ENCODE data around the gene EYS.

The EYS gene

GRCh38 chr6:64310214-64310613 lies 1396.8 kb downstream of the EYS start:
- no peak for DNase-seq (ENCODE audit: low read depth in 2 of 2)

GRCh38 chr6:64301307-64302236 lies 1405.5 kb downstream of the EYS start:
- DNase-seq (ENCODE audit: low read depth in 2 of 2): no peak

DNA sequence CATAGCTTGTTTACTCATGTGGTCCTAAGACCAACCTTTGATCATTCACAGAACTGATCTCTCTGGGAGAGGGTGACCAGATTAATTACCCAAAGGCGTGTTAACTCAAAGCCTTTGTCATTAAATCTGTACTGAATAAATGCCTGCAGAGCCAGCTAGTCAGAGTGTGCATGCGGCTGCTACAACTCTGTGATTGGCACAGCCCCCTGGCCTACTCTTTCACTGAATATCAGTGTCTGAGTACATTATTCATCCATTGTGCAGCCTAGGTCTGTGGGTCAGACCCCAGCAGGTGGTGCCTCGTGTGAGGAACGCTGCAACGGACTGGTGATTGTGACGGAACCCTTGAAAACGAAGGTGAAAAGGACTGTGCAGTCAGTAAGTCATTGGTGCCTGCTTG lies 1407.8 kb downstream of the EYS start:
- DNase-seq (ENCODE audit: low read depth in 2 of 2): no peak

- no peak for DNase-seq (ENCODE audit: low read depth in 2 of 2)
Observed at GRCh38 chr6:64294034-64294433, 1413.0 kb downstream of the EYS start.

DNA sequence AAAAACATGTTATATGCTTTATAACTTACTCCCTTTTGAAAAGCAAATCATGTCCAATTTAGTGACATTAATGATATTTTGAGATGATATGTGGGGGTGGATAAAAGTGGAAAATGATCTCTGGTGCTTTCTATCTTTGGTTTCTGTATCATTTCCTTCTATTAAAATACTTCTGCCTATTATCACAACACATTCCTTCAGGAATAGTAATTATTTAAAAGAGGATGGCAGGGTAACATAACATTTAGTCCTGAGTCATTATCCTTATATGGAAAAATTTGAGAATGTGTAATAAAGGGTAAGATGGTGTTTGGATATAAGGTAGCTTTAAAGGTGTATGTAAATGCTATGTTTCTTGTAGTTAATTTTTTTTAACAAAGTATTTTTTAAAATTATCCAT lies 1413.7 kb downstream of the EYS start:
- DNase-seq (ENCODE audit: low read depth in 2 of 2): no peak

GRCh38 chr6:64290867-64291266 lies 1416.2 kb downstream of the EYS start:
- DNase-seq (ENCODE audit: low read depth in 2 of 2): no peak

DNA sequence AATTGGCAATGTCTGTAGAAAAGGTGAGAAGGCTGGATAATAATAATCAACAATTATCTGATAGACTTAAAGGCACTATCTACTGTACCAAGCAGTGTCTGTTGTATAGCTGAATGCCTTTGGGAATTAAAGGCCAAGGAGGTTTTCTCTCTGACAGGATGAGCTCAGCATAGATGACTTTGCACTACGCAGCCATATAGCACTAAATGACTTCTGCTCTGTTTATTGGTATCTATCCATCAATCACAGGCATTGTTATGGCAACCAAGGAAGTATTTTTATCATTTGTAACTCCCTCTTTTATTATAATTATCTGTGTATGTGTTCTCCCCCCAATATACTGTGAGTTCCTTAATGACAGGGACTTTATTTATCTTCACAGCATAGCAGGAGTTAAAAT lies 1417.1 kb downstream of the EYS start:
- DNase-seq (ENCODE audit: low read depth in 2 of 2): no peak

DNA sequence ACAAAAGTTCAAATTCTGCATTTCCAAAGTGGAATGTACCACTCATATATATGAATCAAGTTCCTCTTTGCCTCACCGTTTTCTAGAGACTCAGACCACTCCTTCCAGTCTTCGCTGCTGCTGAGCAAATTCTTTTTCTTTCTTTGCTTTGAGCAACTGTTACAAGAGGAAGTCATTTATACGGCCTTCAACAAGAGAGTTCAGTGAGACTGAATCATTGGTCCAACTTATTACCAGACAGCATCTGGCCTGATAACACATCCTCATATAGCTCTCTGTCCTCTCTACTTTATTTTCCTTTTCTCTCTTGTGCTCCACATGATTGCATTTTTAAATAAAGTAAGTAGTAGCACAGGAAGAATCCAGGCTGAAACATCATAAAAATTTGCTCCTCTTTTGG lies 1418.7 kb downstream of the EYS start:
- no peak for DNase-seq (ENCODE audit: low read depth in 2 of 2)

GRCh38 chr6:64281167-64281566 lies 1425.9 kb downstream of the EYS start:
- DNase-seq (ENCODE audit: low read depth in 2 of 2): no peak

DNA sequence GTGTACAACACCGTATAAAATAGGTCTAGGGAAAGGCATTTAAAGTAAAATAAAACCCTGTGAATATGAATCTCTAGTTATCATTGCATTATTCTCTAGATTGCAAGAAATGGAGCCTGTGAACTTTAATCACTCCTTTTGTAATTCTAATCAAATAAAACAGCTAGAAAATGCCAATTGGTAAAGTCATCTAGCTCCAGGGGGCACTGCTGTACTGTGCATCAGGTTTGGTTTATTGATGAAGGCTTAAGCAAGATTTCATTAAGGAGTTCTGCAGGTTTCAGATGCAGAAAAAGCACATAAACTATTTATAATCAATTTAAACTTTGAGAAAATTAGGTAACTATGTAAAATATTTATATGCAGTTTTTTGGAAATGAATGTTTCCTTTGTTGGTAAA lies 1426.5 kb downstream of the EYS start:
- no peak for DNase-seq (ENCODE audit: low read depth in 2 of 2)

DNA sequence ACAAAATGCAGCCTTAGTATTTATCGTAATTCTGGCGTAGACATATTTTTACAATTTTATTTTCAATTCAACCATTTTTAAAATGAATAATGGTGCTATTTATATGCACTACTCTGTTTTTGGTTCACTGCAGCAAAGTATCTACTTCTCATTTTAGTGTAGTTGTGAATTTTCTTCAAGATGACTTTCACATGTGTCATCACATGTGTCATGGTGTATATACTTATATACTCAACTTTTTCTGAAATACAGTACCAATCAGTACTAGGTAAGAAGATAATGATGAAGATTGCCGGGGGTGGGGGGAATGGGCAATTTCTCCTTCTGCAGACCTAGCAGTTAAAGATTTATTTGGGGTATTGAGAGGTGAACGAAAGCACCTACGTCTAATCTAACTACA lies 1436.9 kb downstream of the EYS start:
- no peak for DNase-seq (ENCODE audit: low read depth in 2 of 2)

GRCh38 chr6:64266351-64266821 lies 1440.6 kb downstream of the EYS start:
- DNase-seq (ENCODE audit: low read depth in 2 of 2): no peak

DNA sequence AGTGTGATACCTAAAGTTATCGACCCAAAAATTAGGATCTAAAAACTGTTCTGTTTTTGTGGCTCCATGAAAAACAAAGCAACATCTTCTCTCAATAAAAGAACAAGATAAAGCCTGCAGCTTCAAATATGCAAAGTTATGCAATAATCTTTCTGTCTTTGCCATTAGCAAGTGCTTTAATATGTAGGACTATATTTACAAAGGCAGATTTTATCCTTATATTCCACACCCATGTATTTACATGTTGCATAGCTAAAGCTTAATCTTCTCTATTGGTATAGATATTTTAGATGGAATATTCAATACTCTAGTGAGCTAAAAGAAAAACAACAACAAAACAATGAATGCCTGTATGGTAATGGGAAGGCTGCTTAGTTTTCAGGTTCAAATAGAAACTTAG lies 1443.2 kb downstream of the EYS start:
- no peak for DNase-seq (ENCODE audit: low read depth in 2 of 2)

DNA sequence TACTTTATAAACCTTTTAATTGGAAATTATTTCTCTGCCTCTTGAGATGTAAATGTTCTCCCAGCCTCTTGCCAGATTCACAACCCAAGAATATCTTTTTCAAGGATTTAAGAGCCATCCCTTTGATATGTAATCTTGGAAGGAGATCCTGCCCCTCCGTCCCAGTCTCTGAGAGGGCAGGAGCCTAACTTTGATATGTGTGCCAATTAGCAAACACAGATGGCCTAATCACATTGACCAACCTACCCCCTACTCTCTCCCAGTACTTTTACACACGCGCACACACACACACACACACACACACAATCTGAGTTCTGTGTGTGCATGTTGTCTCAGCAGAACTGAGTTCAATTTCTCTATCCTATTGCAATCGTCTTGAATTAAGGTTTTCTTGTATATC lies 1447.7 kb downstream of the EYS start:
- no peak for DNase-seq (ENCODE audit: low read depth in 2 of 2)

DNA sequence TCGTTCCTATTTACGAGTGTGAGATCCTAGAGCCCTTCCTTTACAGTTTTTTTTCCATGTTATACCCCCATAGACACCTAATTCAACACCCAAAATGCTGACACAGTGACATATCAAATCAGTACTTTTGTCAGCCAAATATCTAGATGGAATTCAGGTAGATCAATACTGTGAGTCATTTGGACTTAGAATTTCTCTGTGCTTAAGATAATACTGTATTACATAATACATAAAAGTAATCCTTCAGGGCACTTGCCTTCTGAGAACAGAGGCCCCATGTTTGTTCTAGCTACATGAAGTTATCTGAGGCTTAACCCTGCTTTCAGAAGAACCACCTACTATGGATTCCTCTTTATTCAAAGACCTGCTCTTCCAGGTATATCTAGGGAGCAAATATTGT lies 1448.3 kb downstream of the EYS start:
- DNase-seq (ENCODE audit: low read depth in 2 of 2): no peak

DNA sequence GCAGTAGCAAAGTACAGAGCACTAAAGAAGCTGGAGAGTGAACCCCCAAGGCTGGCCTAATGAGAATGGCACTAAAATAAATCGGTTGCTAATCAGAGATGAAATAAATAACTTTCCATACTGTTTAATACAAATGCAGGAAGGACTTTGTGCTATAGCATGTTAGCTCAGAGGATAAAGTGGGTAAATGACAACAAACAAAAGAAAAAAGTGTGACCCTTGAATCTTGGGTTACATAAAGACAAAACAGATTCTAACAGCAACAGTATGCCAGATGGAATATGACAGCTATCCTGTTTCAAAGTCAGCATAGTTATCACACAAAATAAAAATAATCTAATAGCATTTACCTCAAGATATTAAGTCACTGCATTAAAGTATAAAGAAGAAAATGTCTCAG lies 1448.7 kb downstream of the EYS start:
- DNase-seq (ENCODE audit: low read depth in 2 of 2): no peak

GRCh38 chr6:64257586-64257985 lies 1449.4 kb downstream of the EYS start:
- DNase-seq (ENCODE audit: low read depth in 2 of 2): no peak

DNA sequence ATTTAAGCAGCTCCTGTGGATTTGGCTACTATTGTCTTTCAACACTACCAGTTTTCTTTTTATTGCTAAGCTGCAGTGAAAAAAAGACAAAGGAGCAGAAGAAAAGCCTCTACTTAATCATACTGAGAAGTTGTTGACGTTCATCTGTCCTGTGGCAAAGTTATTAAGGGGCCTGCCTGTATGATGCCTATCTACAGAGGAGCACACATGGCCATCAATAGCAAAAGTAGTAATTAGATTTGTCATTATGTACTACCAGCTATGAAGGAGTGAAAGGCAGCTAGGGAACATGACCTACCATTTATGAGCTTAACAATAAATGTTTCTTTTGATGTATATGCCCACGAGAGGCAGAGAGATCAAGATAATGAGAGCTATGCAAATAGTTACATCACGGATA lies 1450.5 kb downstream of the EYS start:
- DNase-seq (ENCODE audit: low read depth in 2 of 2): no peak

- no peak for DNase-seq (ENCODE audit: low read depth in 2 of 2)
Observed at GRCh38 chr6:64255000-64255399, 1452.0 kb downstream of the EYS start.

DNA sequence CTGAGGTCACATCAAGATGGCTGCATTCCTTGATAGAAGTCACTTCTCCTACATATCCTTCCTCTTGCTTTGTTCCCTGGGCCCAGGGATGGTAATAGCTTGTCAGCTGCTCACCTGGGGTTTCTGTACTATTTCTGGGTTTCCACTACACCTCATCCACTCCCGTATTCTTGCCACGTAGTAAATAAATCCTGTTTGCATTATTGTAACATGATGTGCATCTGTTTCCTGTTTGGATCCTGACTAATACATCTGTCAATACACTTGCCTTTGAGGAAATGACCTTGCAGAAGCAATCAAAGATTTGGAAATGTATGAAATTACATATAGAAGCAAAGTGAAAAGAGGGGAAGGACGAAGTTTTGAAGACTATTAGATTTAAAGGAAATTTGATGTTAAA lies 1452.5 kb downstream of the EYS start:
- DNase-seq (ENCODE audit: low read depth in 2 of 2): no peak

DNA sequence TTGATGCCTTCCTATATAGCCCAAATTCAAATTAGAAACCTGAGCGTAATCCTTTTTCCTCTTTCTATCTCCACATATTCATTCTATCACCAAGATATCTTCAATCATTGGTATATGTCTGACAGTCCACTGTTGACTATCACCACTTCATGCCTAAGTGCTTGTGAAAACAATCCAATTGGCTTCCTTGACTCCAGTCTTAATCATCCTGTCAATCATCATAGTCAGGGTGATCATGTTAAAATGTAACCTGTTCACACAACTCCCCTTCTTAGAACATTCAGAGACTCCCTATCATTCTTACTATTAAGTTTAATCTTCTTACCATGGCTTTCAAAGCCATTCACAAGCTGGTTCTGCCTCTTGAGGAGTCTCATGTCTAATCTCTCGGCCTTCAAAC lies 1454.8 kb downstream of the EYS start:
- no peak for DNase-seq (ENCODE audit: low read depth in 2 of 2)

DNA sequence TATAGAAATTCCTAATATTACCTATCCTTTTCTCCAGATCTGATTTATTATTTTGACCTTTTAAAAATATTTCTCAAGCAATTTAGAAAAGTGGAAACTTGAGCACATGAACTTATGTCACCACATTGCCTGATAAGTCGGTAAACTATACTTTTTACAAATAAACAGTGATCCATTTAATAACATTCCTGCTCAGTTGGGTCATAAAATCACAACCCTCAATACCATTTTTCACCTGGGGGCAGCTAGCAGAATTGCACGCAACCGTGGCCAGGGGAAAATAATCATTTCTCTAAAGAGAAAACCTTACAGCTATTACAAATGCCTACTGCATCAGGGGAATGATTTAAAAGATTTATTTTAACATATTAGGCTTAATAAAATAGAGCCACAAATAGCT lies 1456.9 kb downstream of the EYS start:
- DNase-seq (ENCODE audit: low read depth in 2 of 2): no peak

DNA sequence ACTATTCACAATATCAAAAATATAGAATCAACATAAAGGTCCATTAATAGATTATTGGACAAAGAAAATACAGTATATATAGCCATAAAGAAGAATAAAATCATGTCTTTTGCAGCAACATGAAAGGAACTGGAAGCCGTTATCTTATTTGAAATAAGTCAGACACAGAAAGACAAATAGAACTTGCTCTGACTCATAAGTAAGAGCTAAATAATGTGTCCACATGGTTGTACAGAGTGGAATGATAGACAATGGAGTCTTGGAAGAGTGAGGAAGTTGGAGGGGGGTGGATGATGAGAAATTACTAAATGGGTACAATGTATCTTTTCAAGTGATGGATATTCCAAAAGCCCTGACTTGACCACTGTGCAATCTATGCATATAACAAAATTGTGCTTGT lies 1457.9 kb downstream of the EYS start:
- DNase-seq (ENCODE audit: low read depth in 2 of 2): no peak

DNA sequence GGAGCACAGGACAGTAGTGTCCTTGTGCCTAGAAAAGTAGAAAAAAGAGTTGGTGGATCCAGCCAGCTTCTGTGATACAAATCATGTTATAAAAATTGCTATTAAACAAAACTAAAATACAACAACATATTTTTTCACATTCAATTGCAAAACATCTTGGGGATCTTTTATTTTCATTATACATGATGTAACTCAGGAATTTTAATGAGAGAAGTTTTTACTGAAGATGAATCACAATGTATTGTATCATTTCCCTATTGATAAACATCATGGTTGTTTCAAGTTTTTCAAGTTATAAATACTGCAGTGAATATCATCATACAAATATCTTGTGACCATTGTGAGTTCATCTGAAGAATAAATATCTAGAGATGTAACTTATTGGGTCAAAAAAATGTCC lies 1463.4 kb downstream of the EYS start:
- no peak for DNase-seq (ENCODE audit: low read depth in 2 of 2)
